Measurements from ENCODE around the gene IL18.

DNA sequence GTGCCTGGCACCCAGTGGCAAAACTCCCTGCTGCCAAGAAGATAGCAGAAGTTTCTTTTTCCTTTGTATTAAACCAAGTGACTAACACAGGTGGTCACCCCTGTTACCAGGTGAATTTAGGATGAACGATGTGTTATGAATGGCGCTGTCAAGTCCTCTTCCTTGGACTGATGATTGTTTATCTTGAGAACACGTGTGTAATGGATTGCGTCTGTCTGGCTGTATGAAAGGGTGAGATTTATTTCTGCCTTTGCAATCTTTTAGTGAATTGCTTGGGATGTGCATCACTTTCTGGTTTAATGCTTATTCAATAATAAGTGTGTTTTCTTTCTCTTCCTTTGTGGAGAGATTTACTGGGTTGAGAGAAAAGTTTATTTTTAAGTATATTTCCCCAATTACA, 40.8 kb downstream of the IL18 start:
- TF ChIP-seq, protein P1, sequence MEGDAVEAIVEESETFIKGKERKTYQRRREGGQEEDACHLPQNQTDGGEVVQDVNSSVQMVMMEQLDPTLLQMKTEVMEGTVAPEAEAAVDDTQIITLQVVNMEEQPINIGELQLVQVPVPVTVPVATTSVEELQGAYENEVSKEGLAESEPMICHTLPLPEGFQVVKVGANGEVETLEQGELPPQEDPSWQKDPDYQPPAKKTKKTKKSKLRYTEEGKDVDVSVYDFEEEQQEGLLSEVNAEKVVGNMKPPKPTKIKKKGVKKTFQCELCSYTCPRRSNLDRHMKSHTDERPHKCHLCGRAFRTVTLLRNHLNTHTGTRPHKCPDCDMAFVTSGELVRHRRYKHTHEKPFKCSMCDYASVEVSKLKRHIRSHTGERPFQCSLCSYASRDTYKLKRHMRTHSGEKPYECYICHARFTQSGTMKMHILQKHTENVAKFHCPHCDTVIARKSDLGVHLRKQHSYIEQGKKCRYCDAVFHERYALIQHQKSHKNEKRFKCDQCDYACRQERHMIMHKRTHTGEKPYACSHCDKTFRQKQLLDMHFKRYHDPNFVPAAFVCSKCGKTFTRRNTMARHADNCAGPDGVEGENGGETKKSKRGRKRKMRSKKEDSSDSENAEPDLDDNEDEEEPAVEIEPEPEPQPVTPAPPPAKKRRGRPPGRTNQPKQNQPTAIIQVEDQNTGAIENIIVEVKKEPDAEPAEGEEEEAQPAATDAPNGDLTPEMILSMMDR (IDR thresholded peaks at IDR 0.05): no peak
- TF ChIP-seq EZH2 (IDR thresholded peaks at IDR 0.05) (no peak), EZH2phosphoT487 (IDR thresholded peaks at IDR 0.05) (no peak)

Data from neural progenitor cell (in vitro differentiated cells).